GM12891 (cell line): ENCODE results near the gene OR52B6.

Experiments
- PAX5 ChIP-seq: IDR thresholded peaks from 2 replicates; pipeline ENCODE4 v1.6.1; 2011; ENCODE audit warnings: low read length, moderate library complexity, mild to moderate bottlenecking; ENCODE audit not compliant: insufficient read depth, severe bottlenecking
- POLR2A ChIP-seq: IDR thresholded peaks from 2 replicates; pipeline ENCODE4 v1.6.1; 2011; ENCODE audit warnings: low read depth, low read length, control low read depth
- POLR2AphosphoS5 ChIP-seq: IDR thresholded peaks from 2 replicates; pipeline ENCODE4 v1.6.1; 2011; ENCODE audit warnings: low read depth, low read length, control low read depth
- TAF1 ChIP-seq: IDR thresholded peaks from 2 replicates; pipeline ENCODE4 v1.6.1; 2011; ENCODE audit warnings: low read depth, low read length, control low read depth

DNA sequence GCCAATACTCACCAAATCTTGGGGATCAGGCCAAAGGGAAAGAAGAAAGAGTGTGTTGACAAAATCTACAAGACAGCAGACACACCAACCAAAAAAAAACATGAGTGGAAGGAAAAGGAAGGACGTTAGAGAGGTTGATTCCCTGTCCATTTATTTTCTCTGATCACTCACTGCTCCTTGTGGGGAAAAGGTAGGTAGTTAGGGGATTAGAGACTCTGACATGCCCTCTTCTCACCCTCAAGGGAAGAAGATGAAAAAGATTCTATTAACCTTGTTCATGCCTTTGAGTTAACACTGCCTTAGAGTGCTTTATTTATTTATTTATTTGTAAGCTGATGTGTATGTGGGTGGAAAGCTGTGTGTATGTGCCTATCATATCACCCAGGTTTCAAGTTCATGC, 32.2 kb upstream of the OR52B6 start, which contains the start of gene OR52H1:
- no peak for TF ChIP-seq POLR2A
- no peak for TF ChIP-seq TAF1
- TF ChIP-seq PAX5, result no peak
- no peak for TF ChIP-seq POLR2AphosphoS5
